ENCODE data around the gene CCM2.
A peak's percentile ranks its signal among the peaks of the same experiment; 100 is the strongest.

Gene CCM2

GRCh38 chr7:45007571-45008328, 7.7 kb downstream of the CCM2 start:
- H3K4me2 ChIP-seq (ENCODE audit: low read depth, low read length) = peak overlapping the region; percentile 40; the same call in 1 of the 2 replicates
- H3K79me2 ChIP-seq (ENCODE audit: low read length) = peaks cover 97% of the 10 kb centered on the region

GRCh38 chr7:45013465-45013967, 13.5 kb downstream of the CCM2 start:
- H3K9me3 ChIP-seq (replicated peaks; ENCODE audit: insufficient read depth, low read length) = no peaks in the 10 kb centered on the region
- no peak for DNase-seq
- no peak overlapping the region for H3K4me2 ChIP-seq (ENCODE audit: low read depth, low read length)
- no peaks in the 10 kb centered on the region; the same call in 1 of the 2 replicates for H3K36me3 ChIP-seq (replicated peaks; ENCODE audit: insufficient read depth, low read length)
- H3F3A ChIP-seq (ENCODE audit: insufficient read depth, low read length) = no peaks in the 10 kb centered on the region
- H3K4me1 ChIP-seq (ENCODE audit: low read length) = no peaks in the 10 kb centered on the region
- TF ChIP-seq CTCF (IDR thresholded peaks at IDR 0.05; ENCODE audit: low read length) (no peak), EZH2phosphoT487 (IDR thresholded peaks at IDR 0.05; ENCODE audit: low read length) (no peak), EZH2 (optimal IDR thresholded peaks at IDR 0.05; ENCODE audit: low read depth, low read length) (no peak)
- H4K20me1 ChIP-seq (ENCODE audit: insufficient read depth, low read length) = no peaks in the 10 kb centered on the region
- no peaks in the 10 kb centered on the region for H3K9me2 ChIP-seq (replicated peaks; ENCODE audit: insufficient read depth, low read length)
- no peak overlapping the region for H3K27ac ChIP-seq (ENCODE audit: low read length)
- no peak overlapping the region for H3K9ac ChIP-seq (ENCODE audit: low read length)
- H2AFZ ChIP-seq (ENCODE audit: low read length) = no peak overlapping the region
- H3K4me3 ChIP-seq (ENCODE audit: low read length) = no peak overlapping the region
- no peaks in the 10 kb centered on the region for H3K27me3 ChIP-seq (replicated peaks; ENCODE audit: insufficient read depth, low read length)
- peaks cover 92% of the 10 kb centered on the region for H3K79me2 ChIP-seq (ENCODE audit: low read length)

More at GRCh38 chr7:45007571-45008328, 7.7 kb downstream of the CCM2 start:
- no peaks in the 10 kb centered on the region for H3K9me3 ChIP-seq (replicated peaks; ENCODE audit: insufficient read depth, low read length)
- no peak overlapping the region for H3K9ac ChIP-seq (ENCODE audit: low read length)
- H3K27ac ChIP-seq (ENCODE audit: low read length) = peak overlapping the region; percentile 51; the same call in 1 of the 2 replicates
- H3K36me3 ChIP-seq (replicated peaks; ENCODE audit: insufficient read depth, low read length) = no peaks in the 10 kb centered on the region; the same call in 1 of the 2 replicates
- H3K9me2 ChIP-seq (replicated peaks; ENCODE audit: insufficient read depth, low read length) = no peaks in the 10 kb centered on the region
- peaks cover 28% of the 10 kb centered on the region for H3K4me1 ChIP-seq (ENCODE audit: low read length)
- peak; percentile 58 for DNase-seq
- H2AFZ ChIP-seq (ENCODE audit: low read length) = no peak overlapping the region
- no peaks in the 10 kb centered on the region for H3K27me3 ChIP-seq (replicated peaks; ENCODE audit: insufficient read depth, low read length)
- peaks cover 4% of the 10 kb centered on the region; the same call in 1 of the 2 replicates for H4K20me1 ChIP-seq (ENCODE audit: insufficient read depth, low read length)
- TF ChIP-seq CTCF (IDR thresholded peaks at IDR 0.05; ENCODE audit: low read length) = no peak
- TF ChIP-seq EZH2phosphoT487 (IDR thresholded peaks at IDR 0.05; ENCODE audit: low read length) = no peak
- no peak for TF ChIP-seq EZH2 (optimal IDR thresholded peaks at IDR 0.05; ENCODE audit: low read depth, low read length)
- no peak overlapping the region for H3K4me3 ChIP-seq (ENCODE audit: low read length)
- peaks cover 24% of the 10 kb centered on the region for H3F3A ChIP-seq (ENCODE audit: insufficient read depth, low read length)

GRCh38 chr7:45015313-45015712, 15.3 kb downstream of the CCM2 start:
- peaks cover 3% of the 10 kb centered on the region; the same call in 1 of the 2 replicates for H3F3A ChIP-seq (ENCODE audit: insufficient read depth, low read length)
- H3K79me2 ChIP-seq (ENCODE audit: low read length) = peaks cover 90% of the 10 kb centered on the region
- no peak overlapping the region for H2AFZ ChIP-seq (ENCODE audit: low read length)
- no peak overlapping the region for H3K27ac ChIP-seq (ENCODE audit: low read length)
- no peaks in the 10 kb centered on the region for H3K27me3 ChIP-seq (replicated peaks; ENCODE audit: insufficient read depth, low read length)
- no peaks in the 10 kb centered on the region for H3K9me3 ChIP-seq (replicated peaks; ENCODE audit: insufficient read depth, low read length)
- DNase-seq = no peak
- no peak overlapping the region for H3K9ac ChIP-seq (ENCODE audit: low read length)
- no peak overlapping the region for H3K4me3 ChIP-seq (ENCODE audit: low read length)
- no peaks in the 10 kb centered on the region for H3K4me1 ChIP-seq (ENCODE audit: low read length)
- H3K36me3 ChIP-seq (replicated peaks; ENCODE audit: insufficient read depth, low read length) = no peaks in the 10 kb centered on the region
- H3K9me2 ChIP-seq (replicated peaks; ENCODE audit: insufficient read depth, low read length) = no peaks in the 10 kb centered on the region
- 0 out of 2 replicates have a peak, but pooled peaks cover 3% of the 10 kb centered on the region for H4K20me1 ChIP-seq (ENCODE audit: insufficient read depth, low read length)
- no peak for TF ChIP-seq EZH2 (optimal IDR thresholded peaks at IDR 0.05; ENCODE audit: low read depth, low read length)
- no peak for TF ChIP-seq CTCF (IDR thresholded peaks at IDR 0.05; ENCODE audit: low read length)
- no peak for TF ChIP-seq EZH2phosphoT487 (IDR thresholded peaks at IDR 0.05; ENCODE audit: low read length)
- H3K4me2 ChIP-seq (ENCODE audit: low read depth, low read length) = no peak overlapping the region
